ENCODE measurements around the gene GYS1. TPM values are rescaled to one million over a fixed set of nuclear protein-coding genes. Genes with fewer than 3 reads are reported as not detected.

Gene GYS1
- polyA plus RNA-seq, 1 donor from 2014 or later = 12.9 TPM

DNA sequence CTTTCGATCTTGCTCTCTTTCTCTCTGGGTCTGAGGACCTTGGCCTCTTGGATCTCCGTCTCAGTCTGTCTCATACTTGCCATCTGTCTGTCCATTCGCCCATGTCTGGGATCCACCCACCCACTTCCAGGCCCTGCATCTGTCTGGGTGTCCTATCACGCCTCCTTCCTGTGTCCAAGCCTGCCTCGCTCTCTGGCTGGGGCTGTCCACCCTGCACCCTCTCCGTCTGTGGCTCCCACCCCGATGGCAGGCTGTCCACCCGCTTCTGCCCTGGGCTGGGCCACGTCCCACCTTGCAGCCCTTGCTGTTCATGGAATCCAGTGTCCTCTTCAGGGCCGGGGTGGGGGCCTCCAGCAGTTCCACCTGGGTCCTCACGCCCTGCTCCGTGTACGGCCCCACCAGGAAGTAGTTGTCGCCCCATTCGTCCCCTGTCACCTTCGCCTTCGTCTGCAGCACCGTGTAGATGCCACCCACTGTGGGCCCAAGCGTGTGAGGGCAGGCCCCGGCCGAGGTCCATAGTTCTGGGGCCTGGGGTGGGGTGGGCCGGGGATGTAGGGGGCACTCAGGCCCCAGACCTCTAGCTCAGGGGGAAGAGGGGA, 2.0 kb downstream of the GYS1 start:
- Histone ChIP-seq H3K4me3 (ENCODE audit: low read length) (peak overlapping the region; percentile 78), H3K36me3 (ENCODE audit: insufficient read depth, low read length) (no peaks in the 10 kb centered on the region), H3K9ac (ENCODE audit: low read length) (no peak overlapping the region), H3K27me3 (ENCODE audit: insufficient read depth, low read depth, low read length) (no peaks in the 10 kb centered on the region), H3K27ac (ENCODE audit: low read length) (no peak overlapping the region), H3K9me3 (ENCODE audit: low read length) (no peaks in the 10 kb centered on the region), H3K4me2 (ENCODE audit: low read length) (no peak overlapping the region), H3F3A (ENCODE audit: insufficient read depth, low read length, poor library complexity, severe bottlenecking) (peaks cover 4% of the 10 kb centered on the region), H2AFZ (ENCODE audit: low read depth, low read length) (no peak overlapping the region), H3K9me2 (ENCODE audit: insufficient read depth, low read length) (no peaks in the 10 kb centered on the region), H4K20me1 (ENCODE audit: insufficient read depth) (no peaks in the 10 kb centered on the region), H3K79me2 (replicated peaks; ENCODE audit: insufficient read depth, low read length) (peaks cover 20% of the 10 kb centered on the region)
- TF ChIP-seq, protein P1, sequence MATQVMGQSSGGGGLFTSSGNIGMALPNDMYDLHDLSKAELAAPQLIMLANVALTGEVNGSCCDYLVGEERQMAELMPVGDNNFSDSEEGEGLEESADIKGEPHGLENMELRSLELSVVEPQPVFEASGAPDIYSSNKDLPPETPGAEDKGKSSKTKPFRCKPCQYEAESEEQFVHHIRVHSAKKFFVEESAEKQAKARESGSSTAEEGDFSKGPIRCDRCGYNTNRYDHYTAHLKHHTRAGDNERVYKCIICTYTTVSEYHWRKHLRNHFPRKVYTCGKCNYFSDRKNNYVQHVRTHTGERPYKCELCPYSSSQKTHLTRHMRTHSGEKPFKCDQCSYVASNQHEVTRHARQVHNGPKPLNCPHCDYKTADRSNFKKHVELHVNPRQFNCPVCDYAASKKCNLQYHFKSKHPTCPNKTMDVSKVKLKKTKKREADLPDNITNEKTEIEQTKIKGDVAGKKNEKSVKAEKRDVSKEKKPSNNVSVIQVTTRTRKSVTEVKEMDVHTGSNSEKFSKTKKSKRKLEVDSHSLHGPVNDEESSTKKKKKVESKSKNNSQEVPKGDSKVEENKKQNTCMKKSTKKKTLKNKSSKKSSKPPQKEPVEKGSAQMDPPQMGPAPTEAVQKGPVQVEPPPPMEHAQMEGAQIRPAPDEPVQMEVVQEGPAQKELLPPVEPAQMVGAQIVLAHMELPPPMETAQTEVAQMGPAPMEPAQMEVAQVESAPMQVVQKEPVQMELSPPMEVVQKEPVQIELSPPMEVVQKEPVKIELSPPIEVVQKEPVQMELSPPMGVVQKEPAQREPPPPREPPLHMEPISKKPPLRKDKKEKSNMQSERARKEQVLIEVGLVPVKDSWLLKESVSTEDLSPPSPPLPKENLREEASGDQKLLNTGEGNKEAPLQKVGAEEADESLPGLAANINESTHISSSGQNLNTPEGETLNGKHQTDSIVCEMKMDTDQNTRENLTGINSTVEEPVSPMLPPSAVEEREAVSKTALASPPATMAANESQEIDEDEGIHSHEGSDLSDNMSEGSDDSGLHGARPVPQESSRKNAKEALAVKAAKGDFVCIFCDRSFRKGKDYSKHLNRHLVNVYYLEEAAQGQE (IDR thresholded peaks at IDR 0.05; ENCODE audit: borderline replicate concordance) = no peak
- no peak for TF ChIP-seq MXI1 (conservative IDR thresholded peaks at IDR 0.05; ENCODE audit: poor library complexity, severe bottlenecking)
- no peak for TF ChIP-seq EZH2 (IDR thresholded peaks at IDR 0.05; ENCODE audit: borderline replicate concordance, insufficient read depth, low read length, poor library complexity, severe bottlenecking)
- TF ChIP-seq, protein P2, sequence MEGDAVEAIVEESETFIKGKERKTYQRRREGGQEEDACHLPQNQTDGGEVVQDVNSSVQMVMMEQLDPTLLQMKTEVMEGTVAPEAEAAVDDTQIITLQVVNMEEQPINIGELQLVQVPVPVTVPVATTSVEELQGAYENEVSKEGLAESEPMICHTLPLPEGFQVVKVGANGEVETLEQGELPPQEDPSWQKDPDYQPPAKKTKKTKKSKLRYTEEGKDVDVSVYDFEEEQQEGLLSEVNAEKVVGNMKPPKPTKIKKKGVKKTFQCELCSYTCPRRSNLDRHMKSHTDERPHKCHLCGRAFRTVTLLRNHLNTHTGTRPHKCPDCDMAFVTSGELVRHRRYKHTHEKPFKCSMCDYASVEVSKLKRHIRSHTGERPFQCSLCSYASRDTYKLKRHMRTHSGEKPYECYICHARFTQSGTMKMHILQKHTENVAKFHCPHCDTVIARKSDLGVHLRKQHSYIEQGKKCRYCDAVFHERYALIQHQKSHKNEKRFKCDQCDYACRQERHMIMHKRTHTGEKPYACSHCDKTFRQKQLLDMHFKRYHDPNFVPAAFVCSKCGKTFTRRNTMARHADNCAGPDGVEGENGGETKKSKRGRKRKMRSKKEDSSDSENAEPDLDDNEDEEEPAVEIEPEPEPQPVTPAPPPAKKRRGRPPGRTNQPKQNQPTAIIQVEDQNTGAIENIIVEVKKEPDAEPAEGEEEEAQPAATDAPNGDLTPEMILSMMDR (IDR thresholded peaks at IDR 0.05; ENCODE audit: poor library complexity, severe bottlenecking) = no peak
- no peak for TF ChIP-seq SMC3 (conservative IDR thresholded peaks at IDR 0.05; ENCODE audit: poor library complexity)
- TF ChIP-seq TAF1 (IDR thresholded peaks at IDR 0.05; ENCODE audit: low read depth) = no peak
- TF ChIP-seq RAD21 (conservative IDR thresholded peaks at IDR 0.05) = no peak
- no peak for TF ChIP-seq EP300 (conservative IDR thresholded peaks at IDR 0.05; ENCODE audit: poor library complexity, severe bottlenecking)
- TF ChIP-seq POLR2AphosphoS5 (IDR thresholded peaks at IDR 0.05) = no peak

GRCh38 chr19:48990400-48990799, 2.7 kb downstream of the GYS1 start:
- H3F3A ChIP-seq (ENCODE audit: insufficient read depth, low read length, poor library complexity, severe bottlenecking) = peaks cover 4% of the 10 kb centered on the region
- H3K27ac ChIP-seq (ENCODE audit: low read length) = no peak overlapping the region
- TF ChIP-seq, protein P2 (IDR thresholded peaks at IDR 0.05; ENCODE audit: poor library complexity, severe bottlenecking) = no peak
- TF ChIP-seq, protein P1 (IDR thresholded peaks at IDR 0.05; ENCODE audit: borderline replicate concordance) = no peak
- H3K79me2 ChIP-seq (replicated peaks; ENCODE audit: insufficient read depth, low read length) = peaks cover 17% of the 10 kb centered on the region
- H3K9ac ChIP-seq (ENCODE audit: low read length) = no peak overlapping the region
- no peaks in the 10 kb centered on the region for H4K20me1 ChIP-seq (ENCODE audit: insufficient read depth)
- H3K4me2 ChIP-seq (ENCODE audit: low read length) = no peak overlapping the region
- no peaks in the 10 kb centered on the region for H3K36me3 ChIP-seq (ENCODE audit: insufficient read depth, low read length)
- H2AFZ ChIP-seq (ENCODE audit: low read depth, low read length) = no peak overlapping the region
- H3K27me3 ChIP-seq (ENCODE audit: insufficient read depth, low read depth, low read length) = no peaks in the 10 kb centered on the region
- no peak overlapping the region for H3K4me3 ChIP-seq (ENCODE audit: low read length)
- H3K9me2 ChIP-seq (ENCODE audit: insufficient read depth, low read length) = no peaks in the 10 kb centered on the region
- H3K9me3 ChIP-seq (ENCODE audit: low read length) = no peaks in the 10 kb centered on the region
